NCI-H446 (cell line): ENCODE results near the gene KLF13.
"Not testable (repeated sequence)": the region's sequence is repeated elsewhere in the genome, so short reads cannot be mapped to it uniquely, and the experiment has no call there.

ENCODE experiments used
- DNase-seq, 2 experiments: peaks; one replicate each; lab custom pipeline; 2025; lab: John Stamatoyannopoulos, UW

KLF13 gene

DNA sequence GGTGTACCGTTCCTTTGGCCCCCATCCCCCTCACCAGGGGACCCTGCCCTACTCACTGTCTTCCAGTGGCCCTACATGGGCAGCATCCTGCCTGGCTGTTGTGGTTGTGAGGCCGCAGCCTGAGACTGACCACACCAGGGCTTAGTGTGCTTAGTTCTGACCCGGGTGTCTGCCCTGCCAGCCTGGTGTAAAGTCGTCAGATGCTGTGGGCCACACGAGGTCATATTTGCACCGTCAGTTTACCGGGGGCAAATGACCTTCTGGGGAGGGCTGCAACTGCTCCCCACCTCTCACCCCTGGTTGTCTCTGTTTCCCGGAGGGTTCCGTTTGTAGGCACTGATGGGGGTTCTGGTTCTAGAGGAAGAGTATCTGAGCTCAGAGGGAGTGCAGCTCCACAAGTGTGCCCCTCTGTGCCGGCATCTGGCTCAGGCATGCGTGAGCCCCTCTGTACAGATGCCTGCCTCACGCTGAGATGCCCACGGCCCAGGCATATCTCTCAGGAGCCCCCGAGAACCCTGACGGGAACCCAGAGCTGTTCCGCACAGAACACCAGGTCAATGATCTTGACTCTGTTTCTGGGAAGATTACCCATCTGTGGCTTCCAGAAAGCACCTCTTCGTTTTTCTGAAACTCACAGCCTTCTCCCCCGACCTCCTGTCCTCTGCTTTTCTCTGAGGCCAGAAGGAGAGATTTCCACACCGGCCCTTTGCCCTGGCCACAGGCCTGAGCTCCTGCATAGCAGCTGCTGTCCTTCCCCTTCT lies 19.2 kb downstream of the KLF13 start:
- DNase-seq = no peak

DNA sequence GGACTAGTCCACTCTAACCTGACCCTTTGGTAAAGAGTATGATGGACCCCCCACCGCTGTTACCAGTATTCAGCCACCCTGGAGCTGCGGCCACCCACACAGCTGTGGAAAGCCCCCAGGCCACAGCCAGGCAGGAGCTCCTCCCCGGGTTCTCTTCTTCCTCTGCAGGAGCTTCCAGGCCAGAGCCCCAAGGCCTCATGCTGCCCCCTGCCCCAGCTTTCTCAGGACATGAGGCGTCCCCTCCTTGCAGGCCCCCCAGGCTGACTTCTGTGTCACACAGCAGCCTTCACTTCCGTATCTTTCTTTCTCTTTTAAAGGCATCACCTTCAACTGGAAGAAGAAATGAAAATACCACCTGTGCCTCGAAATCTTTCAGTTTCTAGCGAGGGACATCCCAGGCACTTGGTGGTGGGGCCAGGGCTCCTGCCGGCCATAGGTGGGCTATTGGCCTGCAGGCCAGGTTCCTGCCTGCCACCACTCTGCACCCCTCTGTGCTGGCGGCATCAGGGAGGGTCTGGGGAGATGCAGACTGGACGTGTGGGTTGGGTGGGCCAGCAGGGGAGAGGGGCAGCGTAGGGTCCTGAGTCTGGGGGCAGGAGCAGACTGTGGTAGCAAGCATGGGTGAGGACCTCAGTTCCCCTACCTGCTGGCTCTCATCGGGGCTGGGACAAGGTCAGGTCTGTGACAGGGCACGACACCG lies 19.9 kb downstream of the KLF13 start:
- DNase-seq = no peak

DNA sequence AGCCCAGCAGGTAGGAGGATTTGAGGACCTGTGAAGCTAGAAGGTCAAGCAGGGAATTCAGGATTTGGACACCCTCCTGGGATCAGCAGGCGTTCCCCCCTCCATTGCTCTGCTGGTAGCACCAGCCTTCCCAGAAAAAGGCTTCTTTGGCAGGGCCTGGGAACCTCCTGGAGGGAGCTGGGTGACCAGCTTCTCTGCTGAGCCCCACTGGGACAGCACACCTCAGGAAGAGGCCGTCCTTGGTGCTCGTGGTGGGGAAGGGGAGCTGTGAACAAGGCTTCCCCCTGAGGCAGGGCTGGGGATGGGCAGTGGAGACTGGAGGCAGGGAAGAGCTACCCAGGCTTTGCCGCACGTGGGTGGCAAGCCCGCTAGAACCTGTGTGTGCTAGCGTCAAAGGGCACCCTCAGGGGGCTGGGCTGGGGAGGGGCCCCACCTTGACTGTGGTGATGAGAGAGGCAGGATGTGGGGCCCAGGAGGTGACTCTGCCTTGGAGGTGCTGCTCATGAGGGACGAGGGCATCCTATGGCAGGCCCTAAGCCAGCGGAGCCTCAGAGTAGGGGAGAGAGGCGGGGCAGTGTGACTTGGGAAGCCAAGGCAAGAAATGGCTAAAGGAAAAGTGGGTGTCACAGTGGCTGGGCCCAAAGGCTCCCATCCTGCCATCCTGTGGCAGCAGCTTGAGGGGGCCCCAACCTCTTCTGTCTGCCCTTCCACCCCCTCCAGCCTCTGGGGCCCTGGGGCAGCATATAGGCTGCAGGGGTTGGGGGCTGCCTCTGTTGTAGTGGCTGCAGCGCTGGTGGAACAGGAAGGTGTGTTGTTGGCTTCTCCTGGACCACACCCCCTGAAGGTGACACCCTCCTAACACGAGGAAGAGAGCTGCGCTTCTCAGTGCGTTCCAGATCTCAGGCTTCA lies 20.7 kb downstream of the KLF13 start:
- DNase-seq = no peak

DNA sequence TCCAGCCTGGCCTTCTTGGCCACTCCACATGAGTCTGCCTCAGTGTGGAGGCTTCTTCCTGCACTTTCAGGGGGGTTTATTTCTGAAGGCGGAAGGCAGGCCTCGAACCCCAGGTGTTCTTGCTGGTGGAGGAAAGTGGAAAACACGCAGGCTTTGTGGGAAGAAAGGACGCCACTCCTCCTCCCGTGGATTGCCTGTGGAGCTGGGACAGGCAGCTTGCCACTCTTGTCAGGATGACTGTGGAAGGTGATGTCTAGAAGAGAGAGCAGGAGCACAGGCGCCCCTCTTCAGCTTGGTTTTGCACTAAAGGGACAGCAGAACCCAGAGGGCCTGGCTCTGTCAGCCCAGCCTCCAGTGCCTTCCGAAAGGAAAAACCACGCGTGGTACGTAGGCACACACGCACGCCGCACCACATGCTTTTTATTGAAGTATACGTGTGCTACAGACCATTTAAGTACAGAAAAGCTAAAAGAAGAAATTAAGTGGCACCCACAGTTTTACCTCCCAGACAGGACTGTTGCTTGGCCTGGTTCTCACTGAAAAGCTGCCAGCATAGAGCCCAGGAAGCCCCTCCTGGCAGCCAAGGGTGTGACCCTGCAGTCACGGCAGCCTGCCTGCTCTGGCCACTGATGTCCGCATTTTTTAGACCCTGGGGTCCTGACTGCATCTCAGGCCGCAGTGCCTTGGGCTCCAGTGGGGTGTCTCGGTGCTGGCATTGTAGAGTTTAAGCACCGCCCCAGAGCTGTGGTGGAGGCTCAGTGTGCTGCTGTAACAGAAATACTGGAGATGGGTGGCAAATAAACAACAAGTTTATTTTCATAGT lies 21.6 kb downstream of the KLF13 start:
- no peak for DNase-seq

DNA sequence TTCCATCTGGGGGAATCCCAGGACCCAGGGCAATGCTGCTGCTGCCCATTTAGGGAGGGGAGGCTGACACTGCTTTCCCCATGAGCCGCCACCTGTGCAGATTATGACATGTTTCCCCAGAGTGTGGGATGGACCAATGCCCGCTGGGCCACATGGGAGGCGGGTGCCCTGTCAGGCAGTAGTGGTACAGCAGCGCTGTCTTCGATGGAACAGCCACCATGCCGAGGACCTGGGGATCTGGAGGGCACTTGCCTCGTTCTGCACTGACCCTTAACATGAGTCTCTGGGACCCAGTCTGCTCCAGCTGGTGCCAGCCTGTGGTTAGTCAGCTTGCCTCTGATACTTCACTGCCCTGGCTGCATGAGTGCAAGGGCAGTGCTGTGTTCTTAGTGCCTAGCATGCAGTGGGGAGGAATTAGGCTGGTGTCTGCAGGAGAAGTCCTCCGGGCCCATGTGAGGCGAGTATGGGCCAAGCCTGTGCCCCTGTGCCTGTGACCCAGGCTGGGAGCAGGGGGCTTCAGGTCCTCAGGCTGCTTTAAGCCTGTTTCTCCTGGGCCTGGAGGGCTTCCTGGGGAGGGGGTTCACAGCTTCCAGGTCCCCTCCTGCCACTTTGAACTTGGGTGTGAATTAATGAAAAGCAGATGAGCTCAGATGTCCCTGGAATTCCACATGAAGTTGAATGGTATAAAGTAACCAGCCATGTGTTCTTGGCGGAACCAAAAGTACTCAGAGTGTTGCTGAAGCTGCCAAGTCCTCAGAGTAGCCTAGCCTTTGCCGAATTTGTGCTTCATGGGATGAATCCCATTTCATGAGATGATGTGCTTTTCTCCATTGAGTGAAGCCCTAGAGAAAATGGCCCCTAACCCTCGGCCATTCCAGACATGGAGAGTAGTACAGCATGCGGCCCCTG lies 22.9 kb downstream of the KLF13 start:
- DNase-seq = peak in 1 of 2 experiments; percentile 24

DNA sequence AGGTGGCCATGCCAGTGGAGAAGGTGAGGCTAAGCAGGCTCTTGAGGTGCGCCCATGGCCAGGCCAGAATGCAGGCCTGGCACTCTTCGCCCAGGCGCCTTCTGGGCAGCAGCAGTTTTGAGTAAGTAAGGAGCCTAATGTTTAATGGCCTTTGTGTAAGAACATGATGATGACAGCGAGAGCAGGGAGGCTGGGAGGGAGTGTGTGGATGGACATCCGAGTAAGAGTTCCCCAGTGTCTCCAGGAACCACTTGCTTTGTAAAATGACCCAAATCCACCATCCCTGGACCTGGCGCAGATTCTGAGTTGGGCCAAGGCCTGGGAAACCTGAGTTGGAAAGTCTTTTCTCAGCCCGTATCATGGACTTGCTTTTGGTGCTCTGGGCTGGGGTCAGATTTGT lies 24.1 kb downstream of the KLF13 start:
- no peak for DNase-seq

DNA sequence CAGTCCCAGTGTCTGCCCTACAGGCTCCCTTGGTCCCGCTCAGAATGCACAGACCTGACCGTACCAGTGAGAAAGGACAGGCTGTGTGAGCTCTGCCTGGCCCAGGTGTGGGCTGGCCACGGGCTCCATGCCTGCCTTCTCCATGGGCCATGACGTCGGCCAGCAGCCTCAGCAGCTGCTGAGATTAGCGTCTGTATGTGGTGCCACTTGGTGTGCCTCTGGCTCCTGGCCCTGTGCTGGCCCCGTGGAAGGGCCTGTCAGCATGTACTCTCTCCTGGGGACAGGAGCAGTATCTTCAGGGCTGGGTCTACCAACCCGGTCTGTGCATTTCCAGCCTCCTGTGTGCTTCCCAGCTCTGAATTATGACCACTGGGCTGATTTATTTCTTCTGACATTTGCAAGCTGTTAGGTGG lies 25.7 kb downstream of the KLF13 start:
- DNase-seq = peak; percentile 43 to 50

DNA sequence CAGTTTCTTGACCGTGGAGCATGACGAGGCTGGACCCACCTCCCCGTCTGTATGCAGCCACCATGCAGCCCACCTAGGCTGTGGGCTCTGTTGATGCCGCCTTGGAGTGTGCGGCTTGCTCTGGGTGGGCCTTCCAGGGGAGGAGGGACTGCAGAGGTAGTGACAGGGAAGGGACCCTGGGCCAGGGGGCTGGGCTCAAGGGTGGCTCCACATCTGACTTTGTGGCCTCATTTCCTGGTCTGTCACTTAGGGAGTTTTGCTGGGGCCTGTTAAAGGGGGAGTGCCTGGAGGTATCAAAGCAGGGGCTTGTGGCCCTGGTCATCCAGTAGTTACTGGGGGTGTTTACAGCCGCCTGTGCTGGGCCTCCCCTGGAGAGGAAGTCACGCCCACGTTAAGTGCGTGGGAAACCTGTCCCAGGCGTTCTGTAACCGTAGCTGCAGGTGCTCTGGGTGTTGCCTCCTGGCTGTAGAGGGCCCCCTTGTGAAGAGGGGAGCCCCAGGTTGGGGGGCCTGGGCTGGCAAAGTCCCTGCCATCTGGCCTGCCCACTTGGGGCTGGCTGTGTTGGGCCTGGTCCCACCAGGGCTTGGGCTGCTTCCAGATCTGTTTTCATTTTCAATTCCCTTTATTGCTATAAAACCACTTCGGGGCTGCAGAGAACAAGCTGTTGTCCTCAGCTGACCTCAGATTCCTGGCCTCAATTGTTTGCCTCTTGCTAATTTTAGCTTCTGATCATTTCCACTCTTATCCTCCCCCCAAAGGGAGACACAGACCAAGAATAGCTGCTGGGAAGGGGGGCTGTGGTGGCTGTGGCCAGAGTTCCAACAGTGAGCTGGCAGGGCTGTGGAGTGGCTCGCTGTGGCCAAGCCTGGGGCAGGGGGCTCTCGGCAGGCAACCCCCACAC lies 26.5 kb downstream of the KLF13 start:
- DNase-seq = peak; percentile 68 to 85

DNA sequence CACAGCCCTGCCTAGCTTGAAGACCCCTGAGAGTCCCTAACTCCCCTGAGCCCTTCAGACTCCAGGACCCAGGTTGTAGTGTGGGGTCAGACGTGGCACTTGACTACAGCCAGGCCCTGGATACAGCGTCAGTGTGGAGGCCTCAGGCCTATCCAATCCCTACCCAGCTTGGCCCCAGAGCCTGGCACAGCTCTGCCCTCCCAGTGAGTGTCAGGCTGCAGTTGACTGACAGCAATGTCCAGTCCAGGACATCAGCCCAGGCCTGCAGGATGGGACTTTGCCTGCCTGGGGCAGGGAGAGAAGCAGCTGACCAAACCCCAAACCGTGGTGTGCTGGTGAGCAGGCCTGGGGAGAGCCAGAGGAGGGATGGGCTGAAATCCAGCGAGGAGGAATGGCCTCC lies 27.3 kb downstream of the KLF13 start:
- peak in 1 of 2 experiments; percentile 36 for DNase-seq

DNA sequence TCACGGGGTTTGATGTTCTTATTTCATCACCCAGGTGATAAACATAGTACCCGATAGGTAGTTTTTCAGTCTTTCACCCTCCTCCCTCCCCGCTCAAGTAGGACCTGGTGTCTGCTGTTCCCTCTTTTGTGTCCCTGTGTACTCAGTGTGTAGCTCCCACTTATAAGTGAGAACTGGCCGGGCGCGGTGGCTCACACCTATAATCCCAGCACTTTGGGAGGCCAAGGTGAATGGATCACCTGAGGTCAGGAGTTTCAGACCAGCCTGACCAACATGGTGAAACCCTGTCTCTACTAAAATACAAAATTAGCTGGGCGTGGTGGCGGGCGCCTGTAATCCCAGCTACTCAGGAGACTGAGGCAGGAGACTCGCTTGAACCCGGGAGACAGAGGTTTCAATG lies 29.5 kb downstream of the KLF13 start:
- DNase-seq = not testable (repeated sequence)

DNA sequence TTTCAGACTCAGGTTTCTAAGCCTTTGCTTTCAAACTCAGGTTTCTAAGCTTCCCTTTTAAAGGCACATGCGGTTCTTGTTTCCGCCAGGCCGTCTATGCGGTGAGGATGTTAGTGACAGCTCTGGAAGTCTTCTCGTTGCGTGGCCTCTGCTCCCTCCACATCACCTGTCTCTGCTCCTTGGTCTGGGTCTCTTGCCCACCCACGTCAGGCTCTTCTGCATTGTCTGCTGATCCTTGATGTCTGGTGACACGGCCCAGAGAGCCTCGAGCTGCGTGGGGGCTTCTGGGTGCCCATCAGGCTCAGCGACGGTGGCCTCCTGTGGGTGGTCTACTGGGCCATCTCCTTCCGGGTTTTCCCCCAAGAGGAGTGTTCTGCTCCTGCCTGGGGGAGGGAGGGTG lies 30.5 kb downstream of the KLF13 start:
- DNase-seq = no peak

DNA sequence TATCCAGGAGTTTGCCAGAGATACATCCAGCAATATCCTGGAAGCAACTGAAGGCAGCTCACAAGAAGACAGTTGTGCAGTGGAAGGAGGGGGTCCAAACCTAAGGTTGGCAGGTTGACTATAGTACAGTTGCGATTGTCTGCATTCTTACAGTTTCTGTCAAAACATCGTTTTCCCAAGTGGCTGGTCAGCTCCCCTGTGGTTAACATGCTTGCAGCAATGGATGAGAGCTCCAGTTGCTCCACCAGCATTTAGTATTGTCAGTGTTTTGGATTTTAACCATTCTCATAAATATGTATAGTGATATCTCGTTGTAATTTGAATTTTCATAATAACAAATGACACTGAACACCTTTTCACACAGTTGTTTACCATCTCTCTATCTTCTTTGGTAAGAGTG lies 31.5 kb downstream of the KLF13 start:
- no peak for DNase-seq

DNA sequence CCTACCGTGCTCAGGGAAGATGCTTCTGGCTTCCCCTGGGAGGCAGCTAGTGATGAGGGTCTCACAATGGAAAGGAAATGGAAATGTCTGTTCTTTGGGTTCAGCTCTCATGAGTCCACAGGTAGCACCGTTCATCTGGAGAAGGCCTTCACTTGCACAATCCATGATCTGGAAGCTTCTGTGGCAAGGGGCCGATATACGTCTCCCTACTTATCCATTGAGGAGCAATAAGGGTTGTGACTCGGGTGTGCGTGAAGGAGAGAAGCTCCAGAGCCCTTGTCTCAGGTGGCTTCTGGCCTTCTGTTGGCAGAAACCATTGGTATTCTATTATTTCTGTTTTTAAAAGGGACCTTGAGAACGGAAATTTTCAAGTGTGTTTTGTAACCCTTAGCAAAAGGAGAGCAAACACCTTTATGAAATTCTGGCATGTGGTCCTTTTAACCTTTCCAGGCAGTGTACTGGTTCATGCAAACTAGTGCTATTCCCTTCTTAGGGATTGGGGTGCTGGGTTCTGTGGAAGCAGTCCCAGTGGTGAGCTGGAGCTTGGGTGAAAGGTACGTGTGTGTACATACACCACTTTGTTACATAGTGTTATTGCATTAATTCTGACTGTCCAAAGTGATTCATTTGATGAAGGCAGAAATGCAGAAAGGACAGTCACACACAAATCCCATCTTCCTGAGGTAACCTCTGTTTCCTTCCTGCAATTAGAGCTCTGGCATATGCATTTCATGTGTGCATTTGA lies 32.5 kb downstream of the KLF13 start:
- DNase-seq = no peak

DNA sequence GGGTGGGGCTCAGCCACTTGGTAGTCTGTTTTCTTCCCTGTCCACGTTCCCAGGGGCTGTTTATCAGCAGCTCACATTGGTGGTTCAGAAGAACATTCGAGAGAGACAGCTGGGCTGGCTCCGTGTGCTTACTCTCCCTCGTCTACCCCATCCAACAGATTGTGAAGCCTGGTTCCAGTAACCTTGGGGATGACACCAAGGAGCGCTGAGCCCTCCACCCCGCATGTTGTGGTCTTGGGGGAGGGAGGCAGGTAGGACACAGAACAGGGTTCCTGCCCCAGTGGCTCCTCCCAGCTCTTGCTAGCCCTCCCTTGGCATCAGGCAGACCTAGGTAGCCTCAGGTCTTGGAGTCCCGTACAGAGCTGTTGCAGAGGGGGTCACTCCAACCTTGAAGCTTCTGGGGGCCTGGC lies 33.1 kb downstream of the KLF13 start:
- no peak for DNase-seq

DNA sequence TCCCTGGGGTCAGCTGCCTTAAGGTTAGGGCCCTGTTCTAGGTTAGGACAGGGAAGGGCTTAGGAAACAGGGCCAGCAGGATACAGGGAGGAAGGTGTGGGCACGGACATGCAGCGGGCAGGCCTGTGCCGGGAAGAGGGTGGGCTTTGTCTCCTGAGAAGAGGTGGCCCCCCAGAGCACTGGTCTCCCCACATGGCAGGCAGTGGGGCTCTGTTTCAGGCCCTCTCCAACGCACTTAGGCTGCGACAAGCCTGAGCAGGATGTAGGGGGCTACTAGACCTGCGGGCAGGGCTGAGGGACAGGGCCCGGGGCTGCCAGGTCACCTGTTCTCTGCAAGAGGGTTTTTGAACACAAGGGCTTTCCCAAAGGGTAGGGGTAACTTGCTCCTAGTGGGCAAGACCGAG lies 33.5 kb downstream of the KLF13 start:
- no peak for DNase-seq

DNA sequence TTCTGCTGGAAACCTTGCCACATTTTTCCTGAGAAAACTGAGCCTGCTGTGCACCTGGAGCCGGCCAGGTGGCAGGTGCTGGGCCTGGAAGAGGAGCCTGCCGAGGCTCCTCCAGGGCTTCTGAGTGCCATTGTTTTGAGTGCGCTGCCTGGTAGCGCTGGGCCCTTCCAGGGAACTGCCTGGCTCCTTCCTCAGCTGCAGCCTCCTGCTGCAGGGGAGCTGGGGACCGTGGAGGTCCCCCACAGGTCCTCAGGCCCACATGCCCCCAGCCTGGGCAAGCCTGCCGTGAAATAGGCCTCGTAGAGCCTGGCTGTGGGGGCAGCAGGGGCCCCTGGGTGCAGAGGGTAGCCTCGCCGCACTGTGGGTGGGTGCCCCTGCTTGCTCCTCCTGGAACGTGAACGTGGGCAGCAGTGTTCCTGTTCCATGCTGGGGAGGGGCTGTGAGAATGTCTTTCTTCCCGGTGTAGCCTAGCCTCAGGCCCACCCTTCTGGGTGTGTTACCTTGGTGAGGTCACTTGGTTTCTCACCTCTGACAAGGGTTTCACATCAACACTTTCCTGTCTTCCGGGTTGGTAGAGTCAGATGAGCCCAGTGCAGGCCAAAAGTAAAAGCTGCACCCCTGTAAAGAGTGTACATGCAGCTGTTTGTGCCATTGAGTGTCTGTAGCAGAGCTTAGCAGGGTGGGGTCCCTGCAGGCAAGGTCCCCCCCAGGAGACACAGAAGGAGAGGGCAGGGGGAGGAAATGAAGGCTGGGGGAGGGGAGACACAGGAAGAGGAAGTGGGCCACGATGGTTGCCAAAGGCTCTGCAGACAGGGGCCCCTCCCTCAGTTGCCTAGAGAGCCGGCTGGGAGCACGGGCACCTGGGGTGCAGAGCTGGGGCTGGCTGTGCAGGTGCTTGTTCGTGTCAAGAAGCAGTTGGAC lies 34.5 kb downstream of the KLF13 start:
- DNase-seq = no peak

DNA sequence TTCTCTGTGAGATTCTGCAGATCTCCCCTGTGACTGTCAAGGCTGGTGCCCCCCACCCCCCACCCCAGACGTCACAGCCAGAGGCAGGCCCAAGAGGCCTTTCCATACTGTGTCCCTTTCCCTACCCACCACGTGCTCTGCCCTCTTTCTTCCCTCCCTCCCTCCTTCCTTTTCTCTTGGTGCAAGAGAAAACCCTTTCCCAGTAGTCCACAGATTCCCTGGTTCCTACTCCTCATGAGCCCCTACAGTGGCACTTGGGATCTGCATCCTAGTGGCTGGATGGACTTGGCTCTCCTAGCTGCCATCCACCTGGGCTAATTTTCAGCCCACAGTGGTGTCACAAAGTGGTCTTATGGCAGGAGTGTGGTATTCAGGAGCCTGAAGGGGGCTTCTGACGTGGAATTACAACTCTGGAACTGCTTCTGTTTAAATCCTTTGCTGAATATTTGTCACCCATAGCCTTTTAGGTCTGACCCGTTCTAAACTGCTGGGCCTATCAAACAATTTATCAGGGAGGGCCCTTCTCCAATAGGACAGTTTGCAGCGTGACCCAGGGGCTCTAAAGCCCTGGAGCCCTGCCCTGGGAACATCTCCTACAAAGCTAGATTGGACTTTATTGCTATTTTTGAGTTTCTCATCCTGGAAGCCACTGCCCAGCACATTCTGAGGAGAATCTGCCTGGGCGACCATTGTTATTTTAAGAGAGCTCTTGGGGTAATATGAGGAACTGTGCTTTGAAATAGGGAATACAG lies 35.3 kb downstream of the KLF13 start:
- DNase-seq = no peak
